ENCODE results near the gene AQP5. TPM values are rescaled to one million over a fixed set of nuclear protein-coding genes. Genes with fewer than 3 reads are reported as not detected.

Gene AQP5
- total and polyA plus RNA-seq, 2 of the 8 experiments (the other 6 are each of a cell fraction or from before 2014, with no cell fraction given) = 2.5 to 3.2 TPM

- TF ChIP-seq CHD7 (IDR thresholded peaks at IDR 0.05; ENCODE audit: insufficient replicate concordance, low read length) (no peak), PHF8 (conservative IDR thresholded peaks at IDR 0.05; ENCODE audit: low read depth, low read length) (no peak), KDM4A (IDR thresholded peaks at IDR 0.05; ENCODE audit: low read depth, low read length, severe bottlenecking) (no peak), ASH2L (IDR thresholded peaks at IDR 0.05; ENCODE audit: low read length) (no peak)
These were observed 44.4 kb upstream of the AQP5 start (continued) for GRCh38 chr12:49917166-49917787.

Data from H1 (cell line).